Kidney capillary endothelial cell (primary cell): ENCODE results near the gene NR4A2.
"Not testable (repeated sequence)": the region's sequence is repeated elsewhere in the genome, so short reads cannot be mapped to it uniquely, and the experiment has no call there.

ENCODE experiments used
- DNase-seq: peaks from one replicate; pipeline ENCODE4 v3.0.0-alpha.2; 2018; ENCODE audit warnings: low spot score

NR4A2 gene

GRCh38 chr2:156321243-156321904, 11.1 kb downstream of the NR4A2 start:
- no peak for DNase-seq

DNA sequence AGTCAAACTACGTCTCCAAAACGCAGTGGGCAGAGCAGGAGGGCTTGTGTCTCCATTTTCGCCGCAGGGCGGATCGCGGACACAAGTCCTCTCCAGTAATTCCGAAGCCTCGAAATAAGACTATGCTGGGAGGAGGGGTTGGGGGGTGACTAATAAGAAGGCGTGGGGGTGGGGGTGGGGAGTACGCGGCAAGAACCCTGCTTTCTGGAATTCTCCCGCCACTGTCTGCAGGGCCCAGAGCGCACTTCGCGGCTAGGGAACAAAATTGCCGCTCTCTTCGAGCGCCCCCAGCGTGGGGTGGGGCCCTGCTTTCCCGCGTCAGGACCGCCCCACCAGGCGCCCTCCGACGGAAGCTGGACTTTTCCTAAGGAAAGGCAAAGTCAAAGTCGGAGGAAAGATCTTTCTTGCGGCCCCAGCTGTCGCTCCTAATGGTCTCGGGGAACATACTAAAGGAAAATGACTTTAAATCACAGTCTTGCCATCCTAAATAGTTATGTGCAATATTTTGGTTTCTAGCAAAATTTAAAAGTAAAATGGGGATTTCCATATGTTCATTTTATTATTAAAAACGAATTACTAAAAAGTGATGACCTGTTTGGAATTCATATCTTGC, 11.9 kb downstream of the NR4A2 start:
- DNase-seq, result no peak

GRCh38 chr2:156319811-156320485, 12.6 kb downstream of the NR4A2 start:
- no peak for DNase-seq

- no peak for DNase-seq
Measured at GRCh38 chr2:156317631-156318030, 14.9 kb downstream of the NR4A2 start.

DNA sequence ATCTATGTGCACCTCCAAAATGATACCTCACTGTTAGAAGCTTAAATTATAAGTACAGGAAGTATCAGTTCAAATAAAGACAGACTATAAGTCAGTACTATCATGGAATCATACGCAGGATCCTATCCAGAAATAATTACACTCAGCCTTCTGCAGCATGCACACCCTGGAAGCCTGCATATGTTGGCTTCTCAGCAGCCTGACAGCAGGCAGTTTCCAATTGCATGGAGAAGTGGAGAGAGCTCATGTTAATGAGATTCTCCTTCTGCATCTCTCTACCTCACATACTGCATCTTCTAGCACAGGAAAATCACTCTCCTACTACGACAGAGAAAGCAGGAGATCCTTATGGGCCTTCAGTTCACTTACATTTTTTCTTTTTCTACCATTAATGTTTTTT, 20.5 kb downstream of the NR4A2 start:
- DNase-seq, result no peak

DNA sequence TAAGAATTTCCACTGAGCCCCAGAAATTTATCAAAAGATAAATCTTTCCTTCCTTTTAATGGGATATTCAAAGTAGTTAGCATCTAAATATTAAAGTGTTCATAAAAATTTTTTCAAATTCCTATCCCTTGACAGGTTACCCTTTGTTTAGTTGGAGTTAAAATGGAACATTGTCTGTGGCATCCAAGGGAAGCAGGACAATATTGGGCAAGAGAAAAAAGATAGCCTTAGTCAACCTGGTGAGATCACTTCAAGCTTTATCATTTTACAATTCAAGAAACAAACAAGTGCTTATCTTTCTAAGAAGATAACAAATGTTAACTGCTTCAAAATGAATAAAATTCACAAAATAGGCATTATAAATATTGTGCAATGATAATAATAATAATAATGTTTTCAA, 21.7 kb downstream of the NR4A2 start:
- no peak for DNase-seq

DNA sequence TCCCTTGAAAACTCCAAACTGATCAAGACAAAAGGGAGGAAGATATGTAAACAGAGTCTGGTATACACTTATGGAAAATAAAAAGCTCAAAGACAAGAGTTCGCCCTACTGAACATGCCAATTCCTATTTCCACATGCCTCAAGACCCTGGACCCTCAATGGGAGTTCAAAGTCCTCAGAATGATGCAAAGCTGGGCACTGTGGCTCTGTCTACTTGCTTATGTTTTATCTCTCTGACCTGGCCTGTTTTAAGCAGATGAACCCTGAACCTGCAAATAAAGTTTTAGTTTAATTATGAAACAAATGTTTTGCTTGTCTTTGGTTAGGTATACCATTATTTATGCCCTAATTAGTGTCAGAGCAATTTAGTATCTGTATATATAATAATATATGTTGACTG, 22.6 kb downstream of the NR4A2 start:
- DNase-seq, result no peak

DNA sequence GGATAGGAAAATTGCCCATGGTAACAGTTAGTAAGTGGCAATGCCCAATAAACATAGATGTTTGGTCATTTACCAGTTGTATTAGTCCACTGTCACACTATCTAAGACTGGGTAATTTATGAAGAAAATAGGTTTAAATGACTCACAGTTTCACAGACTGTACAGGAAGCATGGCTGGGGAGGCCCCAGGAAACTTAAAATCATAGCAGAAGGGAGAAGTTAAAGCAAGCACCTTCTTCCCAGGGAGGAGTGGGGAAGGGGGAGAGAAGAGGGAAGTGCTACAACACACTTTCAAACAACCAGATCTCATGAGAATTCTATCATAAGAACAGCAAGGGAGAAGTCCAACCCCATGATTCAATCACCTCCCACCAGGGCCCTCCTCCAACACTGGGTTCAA, 23.4 kb downstream of the NR4A2 start:
- DNase-seq, result no peak

DNA sequence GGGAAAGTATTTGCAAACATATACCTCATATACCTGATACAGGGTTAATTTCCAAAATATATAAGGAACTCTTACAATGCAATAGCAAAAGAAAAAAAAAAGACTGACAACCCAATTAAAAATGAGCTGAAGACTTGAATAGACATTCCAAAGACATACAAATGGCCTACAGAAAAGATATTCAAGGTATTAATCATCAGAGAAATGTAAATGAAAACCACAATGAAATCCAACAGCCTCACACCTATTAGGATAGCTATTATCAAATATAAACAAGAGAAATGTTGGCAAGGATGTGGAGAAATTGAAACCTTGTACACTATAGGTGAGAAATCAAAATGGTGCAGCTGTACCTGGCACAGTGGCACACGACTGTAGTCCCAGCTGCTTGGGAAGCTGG, 25.7 kb downstream of the NR4A2 start:
- DNase-seq, result no peak

GRCh38 chr2:156305121-156305520, 27.4 kb downstream of the NR4A2 start:
- DNase-seq, result no peak

DNA sequence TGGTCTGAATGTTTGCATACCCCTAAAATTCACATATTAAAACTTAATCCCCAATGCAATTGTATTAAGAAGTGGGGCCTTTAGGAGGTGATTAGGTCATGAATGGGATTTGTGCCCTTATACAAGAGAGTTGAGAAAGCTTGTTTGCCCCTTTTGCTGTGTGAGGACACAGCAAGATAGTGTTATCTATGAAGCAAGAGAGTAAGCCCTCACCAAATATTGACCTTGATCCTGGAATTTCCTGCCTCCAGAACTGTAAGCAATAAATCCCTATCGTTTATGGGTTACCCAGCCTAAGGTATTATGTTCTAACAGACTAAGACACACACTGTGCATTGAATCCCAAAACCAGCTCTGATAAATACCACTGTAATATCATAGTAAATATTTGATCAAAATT, 32.2 kb downstream of the NR4A2 start:
- DNase-seq, result no peak

DNA sequence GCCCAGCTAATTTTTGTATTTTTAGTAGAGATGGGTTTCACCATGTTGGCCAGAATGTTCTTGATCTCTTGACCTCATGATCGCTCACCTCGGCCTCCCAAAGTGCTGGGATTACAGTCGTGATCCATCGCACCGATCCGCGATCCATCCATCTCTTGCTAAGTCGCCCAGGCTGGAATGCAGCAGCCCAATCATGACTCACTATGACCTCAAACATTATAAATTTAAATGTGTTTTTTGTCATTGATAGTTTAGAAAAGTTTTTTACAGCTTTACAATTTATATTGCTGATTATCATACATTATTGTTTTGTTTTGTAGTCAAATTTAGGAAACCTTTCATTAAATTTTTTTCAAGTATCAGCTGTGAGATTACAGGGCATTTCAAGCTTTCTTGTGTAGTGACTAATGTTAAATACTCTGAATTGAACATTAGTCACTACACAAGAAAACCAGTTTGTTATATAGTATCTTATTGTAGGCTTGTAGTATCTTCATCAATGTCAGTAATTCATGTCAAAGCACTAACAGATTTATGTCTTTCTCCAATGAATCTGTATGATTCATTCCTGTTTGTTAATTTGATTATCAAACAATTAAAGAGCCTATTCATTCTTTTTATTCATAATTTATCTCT, 37.5 kb downstream of the NR4A2 start:
- no peak for DNase-seq

DNA sequence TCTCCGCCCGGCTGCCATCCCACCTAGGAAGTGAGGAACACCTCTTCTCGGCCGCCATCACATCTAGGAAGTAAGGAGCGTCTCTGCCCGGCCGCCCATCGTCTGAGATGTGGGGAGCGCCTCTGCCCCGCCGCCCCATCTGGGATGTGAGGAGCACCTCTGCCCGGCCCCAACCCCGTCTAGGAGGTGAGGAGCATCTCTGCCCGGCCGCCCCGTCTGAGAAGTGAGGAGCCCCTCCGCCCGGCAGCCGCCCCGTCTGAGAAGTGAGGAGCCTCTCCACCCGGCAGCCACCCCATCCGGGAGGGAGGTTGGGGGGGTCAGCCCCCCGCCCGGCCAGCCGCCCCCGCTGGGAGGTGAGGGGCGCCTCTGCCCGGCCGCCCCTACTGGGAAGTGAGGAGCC, 39.1 kb downstream of the NR4A2 start:
- DNase-seq, result not testable (repeated sequence)

DNA sequence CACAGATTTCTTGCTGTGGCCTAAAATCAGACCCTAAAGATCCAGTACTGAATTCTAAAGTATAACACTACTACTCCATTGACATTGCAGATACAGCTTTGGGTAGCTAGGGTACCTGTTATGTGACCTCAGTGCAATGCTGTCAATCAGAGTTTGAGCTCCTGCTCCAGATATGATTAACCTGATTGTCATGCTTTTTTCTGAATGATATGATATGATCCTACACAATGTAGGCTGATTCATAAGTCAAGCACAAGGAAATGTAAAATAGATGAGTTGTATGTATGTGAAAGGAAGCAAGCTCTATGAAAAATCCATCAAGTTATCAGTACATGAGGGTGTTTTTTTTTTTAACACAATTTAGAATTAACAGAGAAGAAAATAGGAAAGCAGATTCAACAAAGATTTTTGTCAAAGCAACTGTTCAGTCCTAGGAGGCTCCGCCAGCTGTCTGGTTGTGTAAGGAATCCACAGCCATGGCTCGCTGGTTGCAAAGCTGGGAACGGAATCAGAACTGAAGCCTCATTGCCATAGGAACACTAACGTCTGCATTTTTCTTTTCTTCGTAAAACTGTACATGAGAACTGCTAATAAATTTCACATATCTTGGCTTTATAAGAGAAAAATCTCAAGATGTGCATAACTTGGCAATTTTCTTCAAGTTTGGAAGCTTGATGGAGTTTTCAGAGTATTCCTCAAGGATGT, 52.9 kb downstream of the NR4A2 start:
- no peak for DNase-seq
